GM21528 (cell line): Measurements from ENCODE around the gene TMEM61.

ENCODE experiments used
- ATAC-seq: cut with Tn5 transposase; IDR thresholded peaks from one replicate; pipeline ENCODE4 v1.9.1; 2021; ENCODE audit warnings: mild to moderate bottlenecking, moderate library complexity; ENCODE audit not compliant: unreplicated experiment, low FRiP score

Gene TMEM61

DNA sequence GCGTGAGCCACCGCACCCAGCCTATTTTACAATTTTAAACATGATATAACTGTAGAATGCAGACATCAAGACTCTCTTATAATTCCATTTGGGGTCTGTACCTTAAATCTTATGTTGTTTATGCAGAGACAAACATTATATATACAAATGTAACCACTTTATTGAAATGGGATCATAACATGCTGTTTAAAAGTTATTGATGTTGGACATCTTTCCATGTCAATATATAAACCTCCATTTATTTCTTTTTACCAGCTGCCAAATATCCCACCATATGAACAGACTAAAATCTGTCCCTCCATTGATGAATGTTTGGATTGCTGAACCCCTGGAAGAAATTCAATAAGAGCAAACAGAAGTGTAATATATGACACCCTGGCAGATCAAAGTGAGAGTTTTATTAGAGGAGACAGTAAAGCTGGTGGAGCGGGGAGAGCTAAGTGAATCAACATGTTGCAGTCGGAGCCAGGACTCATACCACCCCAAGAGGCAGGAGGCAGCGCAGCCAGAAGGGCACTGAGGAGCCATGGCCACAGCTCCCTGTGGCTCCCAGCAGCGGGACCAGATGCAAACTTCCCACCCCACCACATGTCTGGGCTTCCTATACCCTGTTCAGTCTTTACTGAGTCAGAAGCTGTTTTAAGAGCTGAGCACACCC is 54.2 kb downstream of the TMEM61 start:
- no peak for ATAC-seq

- ATAC-seq, result no peak
These were observed 55.5 kb downstream of the TMEM61 start for GRCh38 chr1:55035904-55036303.

DNA sequence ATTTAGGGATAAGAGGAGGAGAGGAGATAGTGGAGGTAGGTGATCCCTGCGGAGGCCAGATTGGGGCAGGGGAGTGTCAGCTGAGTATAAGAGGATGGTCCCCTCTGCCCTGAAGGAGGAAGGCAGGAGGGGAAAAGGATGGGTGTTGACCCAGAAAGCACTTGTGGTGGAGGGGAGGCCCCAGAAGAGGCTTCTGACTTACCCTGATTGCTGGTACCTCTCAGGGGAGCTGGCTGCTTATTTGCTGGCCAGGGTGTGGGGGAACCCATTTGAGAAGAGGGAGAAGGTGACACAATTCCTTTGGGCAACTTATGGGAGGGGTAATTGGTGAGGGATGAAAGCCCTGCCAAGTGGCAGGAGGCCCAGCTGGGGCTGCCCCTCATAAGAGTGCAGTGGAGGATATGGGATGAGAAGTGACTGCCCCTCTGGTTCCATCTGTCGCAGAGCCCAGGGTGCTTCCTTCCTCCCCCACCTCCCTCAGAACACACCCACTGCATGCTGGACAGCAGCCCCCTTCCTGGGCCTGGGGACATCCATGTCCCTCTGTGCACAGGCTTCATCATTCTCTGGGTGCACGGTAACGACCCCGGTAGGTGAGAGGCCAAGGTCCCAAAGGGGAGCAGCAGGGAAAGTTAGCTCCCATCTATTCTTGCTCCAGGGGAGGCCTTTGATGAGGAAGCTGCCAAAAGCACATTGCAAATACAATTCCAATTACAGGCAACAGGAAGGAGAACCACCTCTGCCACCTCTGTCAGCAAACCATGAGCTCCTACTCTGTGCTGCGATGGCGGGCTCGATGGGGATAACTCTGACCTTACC is 57.5 kb downstream of the TMEM61 start:
- no peak for ATAC-seq

GRCh38 chr1:55038552-55038838 is 58.1 kb downstream of the TMEM61 start:
- ATAC-seq, result no peak

GRCh38 chr1:55038974-55039341 is 58.5 kb downstream of the TMEM61 start:
- ATAC-seq, result no peak

DNA sequence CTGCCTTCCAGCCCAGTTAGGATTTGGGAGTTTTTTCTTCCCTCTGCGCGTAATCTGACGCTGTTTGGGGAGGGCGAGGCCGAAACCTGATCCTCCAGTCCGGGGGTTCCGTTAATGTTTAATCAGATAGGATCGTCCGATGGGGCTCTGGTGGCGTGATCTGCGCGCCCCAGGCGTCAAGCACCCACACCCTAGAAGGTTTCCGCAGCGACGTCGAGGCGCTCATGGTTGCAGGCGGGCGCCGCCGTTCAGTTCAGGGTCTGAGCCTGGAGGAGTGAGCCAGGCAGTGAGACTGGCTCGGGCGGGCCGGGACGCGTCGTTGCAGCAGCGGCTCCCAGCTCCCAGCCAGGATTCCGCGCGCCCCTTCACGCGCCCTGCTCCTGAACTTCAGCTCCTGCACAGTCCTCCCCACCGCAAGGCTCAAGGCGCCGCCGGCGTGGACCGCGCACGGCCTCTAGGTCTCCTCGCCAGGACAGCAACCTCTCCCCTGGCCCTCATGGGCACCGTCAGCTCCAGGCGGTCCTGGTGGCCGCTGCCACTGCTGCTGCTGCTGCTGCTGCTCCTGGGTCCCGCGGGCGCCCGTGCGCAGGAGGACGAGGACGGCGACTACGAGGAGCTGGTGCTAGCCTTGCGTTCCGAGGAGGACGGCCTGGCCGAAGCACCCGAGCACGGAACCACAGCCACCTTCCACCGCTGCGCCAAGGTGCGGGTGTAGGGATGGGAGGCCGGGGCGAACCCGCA is 59.1 kb downstream of the TMEM61 start, which contains the start of gene PCSK9:
PCSK9 (plus strand) TSS at position 207 of the 741 bp plus-strand sequence; CDS start at position 497, 290 bp downstream.
- ATAC-seq, result no peak

GRCh38 chr1:55040083-55040932 is 59.9 kb downstream of the TMEM61 start:
- no peak for ATAC-seq

GRCh38 chr1:55040933-55041494 is 60.6 kb downstream of the TMEM61 start:
- no peak for ATAC-seq

DNA sequence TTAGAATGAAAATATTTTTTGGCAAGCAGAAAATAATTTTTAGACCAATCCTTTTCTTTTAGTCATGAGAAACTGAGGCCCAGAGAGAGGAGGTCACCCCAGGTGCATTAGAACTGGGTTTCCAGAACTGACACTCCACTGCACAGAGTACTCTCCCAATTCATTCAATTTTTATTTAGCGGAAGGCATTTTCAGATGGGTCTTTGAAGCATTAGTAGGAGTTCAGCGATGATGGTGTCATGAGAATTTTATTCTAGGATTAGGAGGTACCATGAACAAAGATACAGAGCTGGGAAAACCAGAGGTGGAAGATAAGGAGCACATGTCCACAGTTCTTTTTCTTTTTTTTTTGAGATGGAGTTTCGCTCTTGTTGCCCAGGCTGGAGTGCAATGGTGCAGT is 61.2 kb downstream of the TMEM61 start:
- ATAC-seq, result no peak
